SH-SY5Y (cell line): ENCODE results near the gene HERPUD2.
A peak's percentile ranks its signal among the peaks of the same experiment; 100 is the strongest.

ENCODE experiments used
- GATA2 ChIP-seq: IDR thresholded peaks from 2 replicates; pipeline ENCODE4 v1.6.1; 2011; ENCODE audit warnings: mild to moderate bottlenecking, low read depth, low read length
- GATA3 ChIP-seq: IDR thresholded peaks from 2 replicates; pipeline ENCODE4 v1.6.1; 2011; ENCODE audit warnings: low read depth, mild to moderate bottlenecking, low read length, moderate library complexity

HERPUD2 gene

DNA sequence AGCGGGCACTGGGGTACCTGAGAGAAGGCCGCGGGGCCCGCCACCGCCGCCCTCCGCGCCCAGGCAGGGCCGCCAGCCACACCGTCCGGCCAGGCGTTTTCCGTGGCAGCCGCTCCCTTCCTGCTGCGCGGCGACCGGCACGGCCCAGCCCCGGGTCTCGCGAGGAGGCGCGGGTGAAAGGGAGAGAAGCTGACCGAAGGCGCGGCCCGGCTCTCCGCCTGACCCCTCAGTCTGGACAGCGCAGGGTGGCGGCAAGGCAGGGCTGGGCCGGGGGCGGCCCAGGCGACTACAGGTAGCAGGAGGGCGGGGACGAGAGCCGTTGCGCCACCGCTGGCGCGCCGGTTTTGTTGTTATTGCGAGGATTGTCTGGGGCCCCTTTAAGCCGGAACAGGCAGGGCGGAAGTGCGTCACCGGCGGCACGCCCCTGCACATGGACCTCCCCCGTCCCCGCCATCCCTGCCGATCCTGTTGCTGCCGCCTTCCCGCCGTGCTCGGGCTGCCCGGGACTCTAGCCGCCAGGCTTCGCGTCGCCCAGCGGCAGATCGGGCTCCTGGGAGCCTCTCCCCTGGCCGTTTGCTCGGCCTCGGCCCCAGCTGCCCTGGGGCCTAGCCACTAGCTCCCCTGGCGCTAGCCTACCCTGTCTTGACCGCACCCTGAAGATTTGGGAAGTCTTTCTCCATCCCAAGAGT, at the start of gene HERPUD2:
Gene HERPUD2, minus strand, starts transcription at position 352 of the 689 bp plus-strand sequence. CDS start 805 bp downstream, outside the sequence.
- TF ChIP-seq GATA3: no peak
- no peak for TF ChIP-seq GATA2

DNA sequence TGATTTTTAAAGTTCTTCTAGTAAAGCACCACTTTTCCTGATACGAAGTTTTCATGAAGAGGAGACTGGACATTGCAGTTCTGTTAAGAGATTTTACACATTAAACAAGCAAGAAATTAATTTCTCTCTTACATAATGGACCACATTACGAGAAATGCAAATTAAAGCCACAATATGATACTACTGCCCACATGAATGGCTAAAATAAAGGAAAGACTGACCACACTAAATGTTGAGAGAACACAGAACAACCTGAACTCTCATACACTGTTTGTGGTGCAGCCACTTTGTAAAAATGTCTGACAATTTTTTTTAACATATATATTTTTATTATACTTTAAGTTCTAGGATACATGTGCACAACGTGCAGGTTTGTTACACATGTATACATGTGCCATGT, 44.0 kb upstream of the HERPUD2 start:
- TF ChIP-seq GATA3 (no peak), GATA2 (no peak)

- TF ChIP-seq GATA3: no peak
- no peak for TF ChIP-seq GATA2
These were observed 41.8 kb upstream of the HERPUD2 start for GRCh38 chr7:35736725-35737124.

GRCh38 chr7:35735396-35735795, 40.5 kb upstream of the HERPUD2 start:
- TF ChIP-seq GATA2 (no peak), GATA3 (no peak)

GRCh38 chr7:35734001-35734483, 39.1 kb upstream of the HERPUD2 start:
- no peak for TF ChIP-seq GATA2
- no peak for TF ChIP-seq GATA3

DNA sequence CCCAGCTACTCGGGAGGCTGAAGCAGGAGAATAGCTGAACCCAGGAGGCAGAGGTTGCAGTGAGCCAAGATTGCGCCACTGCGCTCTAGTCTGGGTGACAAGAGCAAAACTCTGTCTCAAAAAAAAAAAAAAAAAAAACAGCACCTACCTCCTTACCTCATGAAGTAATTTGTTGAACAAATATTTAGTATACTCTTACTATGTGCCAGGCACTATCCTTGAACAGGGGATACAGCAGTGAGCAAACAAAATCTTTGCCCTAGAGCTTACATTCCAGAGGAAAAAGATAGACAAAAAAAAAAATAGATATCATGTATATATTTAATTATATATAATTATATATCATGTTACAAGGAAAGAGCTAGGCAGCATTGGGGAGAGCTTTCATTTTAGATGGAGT, 36.4 kb upstream of the HERPUD2 start:
- TF ChIP-seq GATA2 (no peak), GATA3 (no peak)

DNA sequence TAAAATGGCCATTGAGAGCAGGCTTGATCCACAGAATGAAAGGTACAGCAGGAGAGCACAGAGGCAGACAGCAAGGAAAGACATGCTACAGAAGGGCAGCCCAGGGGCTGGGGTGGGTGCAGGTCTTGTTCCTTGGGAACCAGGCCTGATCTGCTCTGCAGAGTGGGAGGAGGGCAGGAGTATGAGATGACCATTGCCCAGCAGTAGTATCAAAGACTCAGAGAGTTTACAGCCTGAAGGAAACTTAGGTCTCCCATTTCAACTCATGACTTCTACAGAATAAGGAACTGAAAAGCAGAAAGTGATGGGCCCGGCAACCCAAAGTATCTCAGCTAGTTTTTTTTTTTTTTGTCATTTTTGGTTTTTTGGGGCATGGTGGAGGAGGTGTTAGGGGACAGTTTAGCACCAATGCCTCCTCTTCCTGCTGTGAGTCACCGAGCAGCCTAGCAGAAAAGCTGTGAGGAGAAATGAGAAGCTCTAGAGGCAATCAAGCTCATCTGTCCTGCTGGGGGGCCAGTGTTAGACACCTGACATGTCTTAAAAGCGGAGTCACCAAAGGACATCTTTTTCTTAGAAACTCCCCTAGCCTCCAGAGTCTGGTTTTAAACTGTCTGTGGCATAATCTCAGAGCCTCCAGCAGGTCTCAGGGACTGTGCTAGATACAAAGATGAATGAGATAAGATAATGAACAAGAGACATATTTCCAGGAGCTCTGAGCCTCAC, 34.3 kb upstream of the HERPUD2 start:
- peak; percentile 44; the same call in 1 of the 2 replicates for TF ChIP-seq GATA3
- peak; percentile 55; the same call in 1 of the 2 replicates for TF ChIP-seq GATA2

DNA sequence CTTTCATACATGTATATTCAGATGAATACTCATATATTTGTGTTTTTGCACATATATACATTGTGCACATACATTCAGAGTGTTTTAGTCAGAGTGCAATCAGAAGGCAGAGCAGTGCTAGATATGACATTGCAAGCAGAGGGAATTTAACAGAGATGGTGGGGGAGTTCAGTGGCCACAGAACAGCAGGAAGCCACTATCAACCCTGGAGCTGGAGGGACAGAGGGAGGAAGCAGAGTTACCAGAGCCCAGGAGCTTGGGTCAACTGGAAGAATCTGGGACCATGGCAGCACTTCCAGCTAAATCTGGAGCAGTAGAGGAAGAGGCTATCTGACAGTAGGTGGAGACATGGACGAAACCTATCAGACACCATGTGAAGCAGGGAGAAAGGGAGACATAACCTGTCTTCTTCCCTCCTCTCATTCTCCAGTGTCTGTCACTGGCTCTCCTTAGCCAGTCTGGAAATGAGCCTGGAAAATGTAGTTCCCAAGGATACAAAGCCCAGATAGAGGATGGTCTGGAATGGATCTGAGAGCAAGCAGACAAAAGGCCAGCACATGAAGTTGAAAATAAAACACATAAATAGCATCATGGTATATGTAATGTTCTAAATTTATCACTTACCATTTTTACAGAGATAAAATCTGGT, 33.6 kb upstream of the HERPUD2 start:
- TF ChIP-seq GATA2 (no peak), GATA3 (no peak)

DNA sequence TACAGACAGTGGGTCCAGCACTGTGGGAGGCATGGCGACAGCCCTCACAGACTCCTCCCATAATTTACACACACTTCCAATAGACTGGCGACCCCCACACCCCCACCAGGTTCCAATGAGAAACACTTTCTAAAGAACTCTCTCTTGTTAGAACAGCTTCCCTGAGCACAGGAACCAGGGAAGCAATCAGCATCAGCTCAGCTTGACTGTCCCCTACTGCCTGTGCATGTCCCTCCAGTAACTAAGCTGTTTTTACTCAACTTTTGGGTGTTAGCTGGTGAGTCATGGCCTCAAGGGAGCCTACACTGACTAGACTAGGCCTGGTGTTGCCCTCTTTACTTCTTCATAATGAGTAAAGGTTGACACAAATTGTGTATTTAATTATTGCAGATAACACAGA, 32.6 kb upstream of the HERPUD2 start:
- TF ChIP-seq GATA3 (no peak), GATA2 (no peak)

GRCh38 chr7:35726654-35727053, 31.7 kb upstream of the HERPUD2 start:
- TF ChIP-seq GATA2 (no peak), GATA3 (no peak)

GRCh38 chr7:35725280-35725680, 30.3 kb upstream of the HERPUD2 start:
- TF ChIP-seq GATA3 (no peak), GATA2 (no peak)

DNA sequence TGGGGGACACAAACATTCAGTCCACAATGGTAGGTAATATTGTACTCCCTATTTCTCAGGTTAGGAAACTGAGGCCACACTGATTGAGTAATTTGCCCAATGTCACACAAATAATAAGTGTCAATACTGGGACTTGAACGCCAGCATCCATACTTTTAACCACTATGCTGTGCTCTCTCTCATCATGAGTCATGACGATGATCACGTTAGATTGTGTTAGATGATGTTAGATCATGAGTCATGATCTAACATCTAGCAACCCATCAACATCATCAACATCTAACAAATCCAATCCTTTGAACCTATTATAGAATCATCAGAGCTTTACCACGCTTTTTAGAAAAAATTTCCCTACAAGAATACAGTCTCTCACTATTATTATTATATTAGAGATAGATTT, 28.1 kb upstream of the HERPUD2 start:
- TF ChIP-seq GATA3 (no peak), GATA2 (no peak)

GRCh38 chr7:35722054-35722849, 27.3 kb upstream of the HERPUD2 start:
- TF ChIP-seq GATA2: no peak
- TF ChIP-seq GATA3: no peak

GRCh38 chr7:35721288-35721687, 26.4 kb upstream of the HERPUD2 start:
- TF ChIP-seq GATA2 (no peak), GATA3 (no peak)
